HG03378 (cell line): ENCODE results near the gene CYTH4.

Experiments used
- ATAC-seq: cut with Tn5 transposase; IDR thresholded peaks from one replicate; pipeline ENCODE4 v1.9.1; 2021; ENCODE audit warnings: mild to moderate bottlenecking, moderate library complexity; ENCODE audit not compliant: unreplicated experiment

Gene CYTH4

GRCh38 chr22:37308385-37309200 lies 26.3 kb downstream of the CYTH4 start:
- no peak for ATAC-seq

GRCh38 chr22:37309211-37310074 lies 27.1 kb downstream of the CYTH4 start:
- no peak for ATAC-seq

GRCh38 chr22:37310075-37310606 lies 27.8 kb downstream of the CYTH4 start:
- no peak for ATAC-seq

GRCh38 chr22:37310815-37311595 lies 28.7 kb downstream of the CYTH4 start:
- ATAC-seq = no peak

- no peak for ATAC-seq
These were observed 29.5 kb downstream of the CYTH4 start for GRCh38 chr22:37311761-37312312.

GRCh38 chr22:37312549-37313183 lies 30.4 kb downstream of the CYTH4 start:
- ATAC-seq = no peak

- no peak for ATAC-seq
These were observed 31.3 kb downstream of the CYTH4 start for GRCh38 chr22:37313376-37314314.

GRCh38 chr22:37314315-37315074 lies 32.2 kb downstream of the CYTH4 start:
- no peak for ATAC-seq

GRCh38 chr22:37316405-37316804 lies 34.1 kb downstream of the CYTH4 start:
- ATAC-seq = no peak

- ATAC-seq = no peak
These were observed 34.6 kb downstream of the CYTH4 start for GRCh38 chr22:37316875-37317371.

GRCh38 chr22:37317698-37318210 lies 35.4 kb downstream of the CYTH4 start:
- ATAC-seq = no peak

- no peak for ATAC-seq
These were observed 36.2 kb downstream of the CYTH4 start for GRCh38 chr22:37318364-37319109.

GRCh38 chr22:37319469-37319868 lies 37.2 kb downstream of the CYTH4 start:
- no peak for ATAC-seq

GRCh38 chr22:37320726-37321677 lies 38.7 kb downstream of the CYTH4 start:
- ATAC-seq = no peak

- ATAC-seq = no peak
These were observed 42.2 kb downstream of the CYTH4 start for GRCh38 chr22:37324340-37325038.

GRCh38 chr22:37325039-37325395 lies 42.7 kb downstream of the CYTH4 start:
- no peak for ATAC-seq
